Measurements from ENCODE around the gene TLE5.

The TLE5 gene

DNA sequence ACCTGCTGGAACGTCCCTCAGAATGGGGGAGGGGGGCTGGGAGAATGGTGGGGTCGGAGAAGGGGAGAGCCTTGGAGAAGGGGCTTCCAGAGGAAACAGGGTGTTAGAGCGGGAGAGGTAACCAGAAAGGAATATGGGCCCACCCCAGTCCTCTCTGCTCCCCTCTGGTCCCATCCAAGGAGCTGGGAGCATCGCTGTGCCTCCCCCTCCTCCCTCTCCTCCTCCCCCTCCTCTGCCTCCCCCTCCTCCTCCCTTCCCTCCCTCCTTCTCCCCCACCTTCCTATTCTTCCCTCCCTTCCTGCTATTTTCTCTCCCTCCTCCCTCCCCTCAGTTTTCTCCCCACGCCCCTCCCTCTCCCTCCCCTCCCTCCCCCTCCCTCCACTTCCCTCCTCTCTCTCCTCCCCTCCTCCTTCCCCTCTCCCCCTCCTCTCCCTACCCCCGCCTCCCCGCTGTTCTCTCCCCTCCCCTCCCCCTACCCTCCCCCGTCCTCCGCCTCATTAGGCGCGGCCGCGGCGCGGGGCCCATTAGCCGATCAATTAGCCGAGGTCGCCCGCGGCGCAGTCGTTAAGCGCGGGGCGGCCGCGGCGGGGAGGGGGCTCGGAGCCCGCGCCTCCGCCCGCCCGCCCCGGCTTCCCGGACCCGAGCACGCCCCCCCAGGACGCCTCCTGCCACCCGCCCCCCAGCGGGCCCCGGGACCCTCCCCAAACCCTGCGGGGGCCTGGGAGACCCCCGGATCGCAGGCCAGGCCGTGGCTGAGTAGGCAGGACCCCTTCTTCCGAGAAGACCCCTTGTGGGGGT lies 15.4 kb downstream of the TLE5 start:
- TF ChIP-seq CSDC2 (CRISPR knock-in tag; IDR thresholded peaks at IDR 0.05), result no peak
- no peak for TF ChIP-seq ISL1 (CRISPR knock-in tag; IDR thresholded peaks at IDR 0.05)
- TF ChIP-seq SNAI2 (CRISPR knock-in tag; IDR thresholded peaks at IDR 0.05), result no peak
- no peak for TF ChIP-seq ZNF70 (CRISPR knock-in tag; IDR thresholded peaks at IDR 0.05)
- no peak for TF ChIP-seq ZNF8 (CRISPR knock-in tag; IDR thresholded peaks at IDR 0.05)
- TF ChIP-seq GLIS3 (CRISPR knock-in tag; IDR thresholded peaks at IDR 0.05), result no peak
- no peak for TF ChIP-seq PATZ1 (CRISPR knock-in tag; IDR thresholded peaks at IDR 0.05; ENCODE audit: borderline replicate concordance)
- TF ChIP-seq OSR1 (CRISPR knock-in tag; IDR thresholded peaks at IDR 0.05), result no peak
- no peak for TF ChIP-seq BACH2 (CRISPR knock-in tag; IDR thresholded peaks at IDR 0.05; ENCODE audit: borderline replicate concordance)
- no peak for TF ChIP-seq TCF4 (CRISPR knock-in tag; IDR thresholded peaks at IDR 0.05; ENCODE audit: borderline replicate concordance)
- no peak for TF ChIP-seq ZFP3 (CRISPR knock-in tag; IDR thresholded peaks at IDR 0.05)
- no peak for TF ChIP-seq TOX (CRISPR knock-in tag; IDR thresholded peaks at IDR 0.05; ENCODE audit: borderline replicate concordance)
- ATAC-seq, result no peak

GRCh38 chr19:3045885-3046697 lies 16.2 kb downstream of the TLE5 start:
- TF ChIP-seq ARNTL (CRISPR knock-in tag; IDR thresholded peaks at IDR 0.05; ENCODE audit: borderline replicate concordance, low read depth) (no peak), BACH2 (CRISPR knock-in tag; IDR thresholded peaks at IDR 0.05; ENCODE audit: borderline replicate concordance) (no peak), ZNF565 (CRISPR knock-in tag; conservative IDR thresholded peaks at IDR 0.05; ENCODE audit: low read depth) (no peak), OSR1 (CRISPR knock-in tag; IDR thresholded peaks at IDR 0.05) (no peak), ZNF70 (CRISPR knock-in tag; IDR thresholded peaks at IDR 0.05) (no peak), TOX (CRISPR knock-in tag; IDR thresholded peaks at IDR 0.05; ENCODE audit: borderline replicate concordance) (no peak), PATZ1 (CRISPR knock-in tag; IDR thresholded peaks at IDR 0.05; ENCODE audit: borderline replicate concordance) (no peak), TCF4 (CRISPR knock-in tag; IDR thresholded peaks at IDR 0.05; ENCODE audit: borderline replicate concordance) (no peak), CREB5 (CRISPR knock-in tag; IDR thresholded peaks at IDR 0.05; ENCODE audit: low read depth) (no peak), ZC3H10 (CRISPR knock-in tag; IDR thresholded peaks at IDR 0.05) (no peak), ZFP3 (CRISPR knock-in tag; IDR thresholded peaks at IDR 0.05) (no peak), PPARA (CRISPR knock-in tag; IDR thresholded peaks at IDR 0.05; ENCODE audit: borderline replicate concordance) (no peak), ZNF8 (CRISPR knock-in tag; IDR thresholded peaks at IDR 0.05) (no peak), GLIS3 (CRISPR knock-in tag; IDR thresholded peaks at IDR 0.05) (no peak), ESRRG (CRISPR knock-in tag; IDR thresholded peaks at IDR 0.05) (no peak)
- TF ChIP-seq, protein P1, sequence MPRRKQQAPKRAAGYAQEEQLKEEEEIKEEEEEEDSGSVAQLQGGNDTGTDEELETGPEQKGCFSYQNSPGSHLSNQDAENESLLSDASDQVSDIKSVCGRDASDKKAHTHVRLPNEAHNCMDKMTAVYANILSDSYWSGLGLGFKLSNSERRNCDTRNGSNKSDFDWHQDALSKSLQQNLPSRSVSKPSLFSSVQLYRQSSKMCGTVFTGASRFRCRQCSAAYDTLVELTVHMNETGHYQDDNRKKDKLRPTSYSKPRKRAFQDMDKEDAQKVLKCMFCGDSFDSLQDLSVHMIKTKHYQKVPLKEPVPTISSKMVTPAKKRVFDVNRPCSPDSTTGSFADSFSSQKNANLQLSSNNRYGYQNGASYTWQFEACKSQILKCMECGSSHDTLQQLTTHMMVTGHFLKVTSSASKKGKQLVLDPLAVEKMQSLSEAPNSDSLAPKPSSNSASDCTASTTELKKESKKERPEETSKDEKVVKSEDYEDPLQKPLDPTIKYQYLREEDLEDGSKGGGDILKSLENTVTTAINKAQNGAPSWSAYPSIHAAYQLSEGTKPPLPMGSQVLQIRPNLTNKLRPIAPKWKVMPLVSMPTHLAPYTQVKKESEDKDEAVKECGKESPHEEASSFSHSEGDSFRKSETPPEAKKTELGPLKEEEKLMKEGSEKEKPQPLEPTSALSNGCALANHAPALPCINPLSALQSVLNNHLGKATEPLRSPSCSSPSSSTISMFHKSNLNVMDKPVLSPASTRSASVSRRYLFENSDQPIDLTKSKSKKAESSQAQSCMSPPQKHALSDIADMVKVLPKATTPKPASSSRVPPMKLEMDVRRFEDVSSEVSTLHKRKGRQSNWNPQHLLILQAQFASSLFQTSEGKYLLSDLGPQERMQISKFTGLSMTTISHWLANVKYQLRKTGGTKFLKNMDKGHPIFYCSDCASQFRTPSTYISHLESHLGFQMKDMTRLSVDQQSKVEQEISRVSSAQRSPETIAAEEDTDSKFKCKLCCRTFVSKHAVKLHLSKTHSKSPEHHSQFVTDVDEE (CRISPR knock-in tag; IDR thresholded peaks at IDR 0.05), result no peak
- TF ChIP-seq, protein P2, sequence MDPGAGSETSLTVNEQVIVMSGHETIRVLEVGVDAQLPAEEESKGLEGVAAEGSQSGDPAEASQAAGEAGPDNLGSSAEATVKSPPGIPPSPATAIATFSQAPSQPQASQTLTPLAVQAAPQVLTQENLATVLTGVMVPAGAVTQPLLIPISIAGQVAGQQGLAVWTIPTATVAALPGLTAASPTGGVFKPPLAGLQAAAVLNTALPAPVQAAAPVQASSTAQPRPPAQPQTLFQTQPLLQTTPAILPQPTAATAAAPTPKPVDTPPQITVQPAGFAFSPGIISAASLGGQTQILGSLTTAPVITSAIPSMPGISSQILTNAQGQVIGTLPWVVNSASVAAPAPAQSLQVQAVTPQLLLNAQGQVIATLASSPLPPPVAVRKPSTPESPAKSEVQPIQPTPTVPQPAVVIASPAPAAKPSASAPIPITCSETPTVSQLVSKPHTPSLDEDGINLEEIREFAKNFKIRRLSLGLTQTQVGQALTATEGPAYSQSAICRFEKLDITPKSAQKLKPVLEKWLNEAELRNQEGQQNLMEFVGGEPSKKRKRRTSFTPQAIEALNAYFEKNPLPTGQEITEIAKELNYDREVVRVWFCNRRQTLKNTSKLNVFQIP (CRISPR knock-in tag; IDR thresholded peaks at IDR 0.05; ENCODE audit: borderline replicate concordance, low read depth), result no peak
- ATAC-seq, result no peak

All from SK-N-SH treated with all-trans-retinoic acid at 6 μM for 48 hours (cell line).